ENCODE data around the gene MS4A2. TPM values are rescaled to one million over a fixed set of nuclear protein-coding genes. Genes with fewer than 3 reads are reported as not detected.

The MS4A2 gene
- total RNA-seq, 4 donors from 2014 or later, result 0.33 to 0.96 (median 0.39) TPM; not detected in 1

- intact Hi-C loops (cut with DNase I), result no loop called here
- DNase-seq, result no peak
- H3K36me3 ChIP-seq, result no peaks in the 10 kb centered on the region
- H3K4me1 ChIP-seq, result no peaks in the 10 kb centered on the region
- TF ChIP-seq CTCF (IDR thresholded peaks at IDR 0.05) (no peak), POLR2A (IDR thresholded peaks at IDR 0.05) (no peak)
- no peaks in the 10 kb centered on the region for H3K9me3 ChIP-seq
- no peak overlapping the region for H3K4me3 ChIP-seq (replicated peaks in 1 of 3)
- no peaks in the 10 kb centered on the region for H3K27me3 ChIP-seq
- H3K27ac ChIP-seq, result no peak overlapping the region
These were observed 42.0 kb downstream of the MS4A2 start for GRCh38 chr11:60130496-60130895.

DNA sequence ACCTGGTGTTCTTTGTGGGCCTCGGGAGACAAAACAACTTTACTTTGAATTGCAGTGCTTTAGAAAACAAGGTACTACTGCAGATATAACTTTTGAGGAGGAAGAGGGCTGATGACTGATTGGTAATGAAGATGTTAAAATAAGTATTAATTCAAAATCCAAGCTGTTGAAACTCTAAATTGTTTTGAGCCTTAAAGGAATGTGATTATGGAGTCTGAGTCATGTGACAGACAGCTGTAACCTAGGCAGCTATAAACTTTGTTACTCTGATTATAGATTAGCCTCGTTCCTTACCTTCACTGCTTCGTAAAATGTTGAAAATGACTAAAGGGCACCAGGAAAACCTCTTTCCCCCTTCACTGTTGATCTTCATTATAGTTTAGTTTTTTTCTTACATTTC is 43.4 kb downstream of the MS4A2 start:
- Histone ChIP-seq H3K36me3 (no peaks in the 10 kb centered on the region), H3K4me3 (replicated peaks in 1 of 3) (no peak overlapping the region), H3K27me3 (no peaks in the 10 kb centered on the region), H3K4me1 (no peaks in the 10 kb centered on the region), H3K27ac (no peak overlapping the region), H3K9me3 (no peaks in the 10 kb centered on the region)
- no peak for DNase-seq
- WGBS, 2 donors, result 64 to 70% methylated on average over 3 of the region's 3 CpGs
- intact Hi-C loops (cut with DNase I), result no loop called here
- TF ChIP-seq CTCF (IDR thresholded peaks at IDR 0.05), result no peak
- no peak for TF ChIP-seq POLR2A (IDR thresholded peaks at IDR 0.05)

DNA sequence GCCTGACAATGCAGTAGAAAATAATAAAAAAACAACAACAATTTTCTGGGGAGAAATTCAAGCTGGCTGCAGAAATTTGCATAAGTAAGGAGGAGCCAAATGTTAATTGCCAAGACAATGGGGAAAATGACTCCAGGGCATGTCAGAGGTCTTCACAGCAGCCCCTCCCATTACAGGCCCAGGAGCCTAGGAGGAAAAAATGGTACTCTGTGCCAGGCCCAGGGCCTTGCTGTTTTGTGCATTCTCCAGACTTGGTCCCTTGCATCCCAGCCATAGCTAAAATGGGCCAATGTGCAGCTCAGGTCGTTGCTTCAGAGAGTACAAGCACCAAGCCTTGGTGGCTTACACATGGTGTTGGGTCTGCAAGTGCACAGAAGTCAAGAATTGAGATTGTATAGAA is 45.5 kb downstream of the MS4A2 start:
- Histone ChIP-seq H3K27me3 (no peaks in the 10 kb centered on the region), H3K4me3 (replicated peaks in 1 of 3) (no peak overlapping the region), H3K4me1 (no peaks in the 10 kb centered on the region), H3K36me3 (no peaks in the 10 kb centered on the region), H3K9me3 (no peaks in the 10 kb centered on the region), H3K27ac (no peak overlapping the region)
- 33 to 43% methylated on average over 1 of the region's 1 CpG for whole genome bisulfite sequencing, 2 donors
- no peak for TF ChIP-seq POLR2A (IDR thresholded peaks at IDR 0.05)
- TF ChIP-seq CTCF (IDR thresholded peaks at IDR 0.05), result no peak
- intact Hi-C loops (cut with DNase I), result no loop called here
- no peak for DNase-seq

- DNase-seq, result no peak
- TF ChIP-seq CTCF (IDR thresholded peaks at IDR 0.05), result no peak
- TF ChIP-seq POLR2A (IDR thresholded peaks at IDR 0.05), result no peak
- no peaks in the 10 kb centered on the region for H3K27me3 ChIP-seq
- WGBS, 2 donors, result 85 to 89% methylated on average over 3 of the region's 3 CpGs
- H3K9me3 ChIP-seq, result no peaks in the 10 kb centered on the region
- H3K4me3 ChIP-seq (replicated peaks in 1 of 3), result no peak overlapping the region
- H3K4me1 ChIP-seq, result no peaks in the 10 kb centered on the region
- H3K27ac ChIP-seq, result no peak overlapping the region
- no peaks in the 10 kb centered on the region for H3K36me3 ChIP-seq
- intact Hi-C loops (cut with DNase I), result no loop called here
These were observed 55.3 kb downstream of the MS4A2 start for GRCh38 chr11:60143768-60144167.

GRCh38 chr11:60145677-60146076 is 57.2 kb downstream of the MS4A2 start:
- intact Hi-C loops (cut with DNase I), result no loop called here
- no peaks in the 10 kb centered on the region for H3K9me3 ChIP-seq
- no peak overlapping the region for H3K27ac ChIP-seq
- H3K4me1 ChIP-seq, result no peaks in the 10 kb centered on the region
- DNase-seq, result no peak
- H3K36me3 ChIP-seq, result no peaks in the 10 kb centered on the region
- H3K4me3 ChIP-seq (replicated peaks in 1 of 3), result no peak overlapping the region
- H3K27me3 ChIP-seq, result no peaks in the 10 kb centered on the region
- 90 to 93% methylated on average over 3 of the region's 3 CpGs for WGBS, 2 donors
- TF ChIP-seq POLR2A (IDR thresholded peaks at IDR 0.05) (no peak), CTCF (IDR thresholded peaks at IDR 0.05) (no peak)

Other genes starting within 250 kb of the MS4A2 start
- gene CBLIF, start 243.2 kb upstream of the MS4A2 start, total RNA-seq, result not detected
- not detected for gene TCN1, start 222.2 kb upstream of the MS4A2 start, total RNA-seq
- gene OOSP3, start 209.9 kb upstream of the MS4A2 start, total RNA-seq, result not detected
- not detected for gene OOSP1, start 150.2 kb upstream of the MS4A2 start, total RNA-seq
- gene OOSP4A, start 124.6 kb upstream of the MS4A2 start, total RNA-seq, result not detected
- gene OOSP4B, start 71.5 kb upstream of the MS4A2 start, total RNA-seq, result not detected
- not detected for gene OOSP2, start 48.3 kb upstream of the MS4A2 start, total RNA-seq
- gene MS4A3, start 32.0 kb upstream of the MS4A2 start, total RNA-seq, result not detected
- gene MS4A6A, start 94.4 kb downstream of the MS4A2 start, total RNA-seq, result 10 to 100 TPM; 12.1 to 51.6 (median 36.9) TPM
- gene MS4A4E, start 154.5 kb downstream of the MS4A2 start, total RNA-seq, result under 1 TPM in 2 of 4 donors, not detected in 2; 0.56 to 0.73 TPM
- gene MS4A4A, start 192.0 kb downstream of the MS4A2 start, total RNA-seq, result 10 to 100 TPM in 1 of 4 donors, 1 to 10 TPM in 3; 4.1 to 53.9 (median 7.9) TPM
- gene MS4A6E, start 238.6 kb downstream of the MS4A2 start, total RNA-seq, result not detected

Measured in thyroid gland (tissue), 4 donors.